GM21381 (cell line): ENCODE results near the gene OR5B21.

Source experiments
- ATAC-seq: cut with Tn5 transposase; IDR thresholded peaks from one replicate; pipeline ENCODE4 v1.9.1; 2021; ENCODE audit warnings: mild to moderate bottlenecking, moderate library complexity; ENCODE audit not compliant: unreplicated experiment

The OR5B21 gene

DNA sequence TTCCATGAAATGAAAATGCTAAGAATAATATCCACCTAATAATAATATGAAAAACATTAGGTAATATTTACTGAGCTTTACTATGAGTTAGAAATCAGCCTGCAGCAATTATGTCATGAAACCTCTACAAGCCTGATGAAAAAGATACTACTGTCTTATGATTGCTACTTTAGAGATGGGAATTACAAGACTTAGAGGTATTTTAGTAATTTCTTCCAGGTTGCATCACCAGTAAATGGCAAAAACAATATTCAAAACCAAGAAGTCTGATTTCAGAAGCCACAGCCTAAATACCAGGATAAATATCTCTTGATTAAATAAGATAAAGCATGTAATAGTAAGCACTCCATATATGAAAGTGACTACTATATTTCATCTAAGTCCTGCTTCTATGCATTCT lies 13.8 kb downstream of the OR5B21 start:
- no peak for ATAC-seq

DNA sequence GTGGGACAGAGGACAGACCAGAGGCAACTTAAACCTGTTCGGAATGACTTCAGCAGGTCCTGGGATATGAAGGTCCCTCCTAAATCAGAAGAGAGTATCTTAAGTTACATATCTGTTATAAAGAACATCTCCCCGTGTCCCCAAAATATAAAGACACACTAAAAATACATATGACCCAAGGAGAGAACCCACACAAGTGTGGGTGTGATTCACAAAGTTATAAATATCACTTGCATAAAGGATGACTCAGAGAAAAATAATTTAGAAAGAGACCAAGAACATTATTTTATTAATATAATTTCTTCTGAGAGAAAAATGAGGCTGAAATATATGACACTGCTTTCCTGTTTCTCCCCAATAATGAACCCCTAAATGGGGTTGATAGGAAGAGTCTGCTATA lies 14.2 kb downstream of the OR5B21 start:
- ATAC-seq = no peak

DNA sequence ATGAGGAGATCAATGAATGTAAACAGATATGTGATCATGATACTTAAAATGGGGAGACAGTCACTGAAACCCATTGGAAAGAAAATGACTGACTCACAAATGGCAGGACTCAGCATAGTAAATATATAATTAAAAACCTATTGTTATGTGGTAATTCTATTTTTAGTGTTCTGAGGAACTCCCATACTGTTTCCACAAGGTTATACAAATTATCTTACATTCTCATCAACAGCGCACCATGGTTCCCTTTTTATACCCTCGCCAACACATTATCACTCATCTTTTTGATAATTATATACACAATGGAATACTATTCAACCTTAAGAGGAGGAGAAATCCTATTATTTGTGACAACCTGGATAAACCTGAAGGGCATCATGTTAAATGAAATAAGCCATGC lies 17.1 kb downstream of the OR5B21 start:
- ATAC-seq = no peak

DNA sequence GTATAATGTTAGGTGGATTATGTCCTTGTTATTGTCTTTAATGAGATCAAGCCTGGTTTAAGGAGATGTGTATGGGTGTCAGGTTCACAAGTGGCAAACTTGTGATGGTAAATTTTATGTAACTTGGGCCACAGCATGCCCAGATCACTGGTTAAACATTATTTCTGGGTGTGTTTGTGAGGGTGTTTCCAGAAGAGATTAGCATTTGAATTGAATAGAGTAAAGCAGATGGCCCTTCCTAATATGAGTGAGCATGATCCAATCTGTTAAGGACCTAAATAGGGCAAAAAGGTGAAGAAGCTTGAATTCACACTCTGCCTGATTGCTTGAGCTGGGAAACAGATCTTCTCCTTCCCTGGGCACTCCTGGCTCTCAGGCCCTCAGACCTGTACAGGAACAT lies 20.7 kb downstream of the OR5B21 start:
- no peak for ATAC-seq

DNA sequence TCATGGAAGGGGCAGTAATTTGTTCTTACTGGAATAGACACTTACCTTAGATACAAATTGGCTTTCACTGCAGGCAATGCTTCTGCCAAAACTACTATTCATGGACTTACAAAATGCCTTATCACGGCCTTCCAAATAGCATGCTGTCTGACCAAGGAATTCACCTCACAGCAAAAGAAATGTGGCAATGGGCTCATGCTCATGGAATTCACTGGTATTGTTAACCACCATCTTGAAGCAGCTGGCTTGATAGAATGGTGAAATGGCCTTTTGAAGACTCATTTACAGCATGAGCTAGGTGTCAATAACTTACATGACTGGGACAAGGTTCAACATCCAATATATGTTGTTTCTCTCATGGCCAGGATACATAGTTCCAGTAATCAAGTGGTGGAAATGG lies 21.9 kb downstream of the OR5B21 start:
- ATAC-seq = no peak

DNA sequence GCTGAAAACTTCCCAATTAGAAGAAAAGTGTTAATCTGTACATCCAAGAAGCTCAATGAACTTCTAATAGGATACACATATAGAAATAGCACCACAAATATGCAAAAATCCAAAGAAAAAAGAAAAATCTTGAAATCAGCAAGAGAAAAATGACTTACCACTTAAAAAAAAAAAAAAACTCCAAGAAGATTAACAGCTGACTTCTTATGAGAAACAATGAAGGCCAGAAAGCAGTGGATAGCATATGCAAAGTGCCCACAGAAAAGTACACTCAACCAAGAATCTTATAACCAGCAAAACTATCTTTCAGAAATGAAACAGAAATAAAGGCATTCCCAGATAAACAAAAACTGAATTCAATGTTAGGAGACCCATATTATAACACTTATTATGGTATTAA lies 36.0 kb downstream of the OR5B21 start:
- ATAC-seq = no peak

DNA sequence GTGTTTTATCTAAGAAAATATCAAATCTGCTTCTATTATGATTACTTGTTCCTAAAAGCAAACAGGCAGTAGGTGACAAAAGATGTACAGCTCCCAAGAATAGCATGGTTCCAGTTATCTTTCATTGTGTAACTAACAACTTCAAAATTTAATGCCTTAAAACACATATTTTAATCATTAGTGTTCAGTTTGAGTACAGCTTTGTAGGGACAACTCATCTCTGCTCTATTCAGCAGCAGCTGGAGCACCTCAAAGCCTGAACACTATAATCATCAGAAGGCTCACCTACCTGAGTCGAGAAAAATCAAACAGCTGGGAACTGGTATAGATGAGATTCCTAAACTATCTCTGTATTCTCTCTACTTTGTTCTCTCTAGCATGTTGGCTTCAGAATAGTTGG lies 41.6 kb downstream of the OR5B21 start:
- ATAC-seq = no peak

DNA sequence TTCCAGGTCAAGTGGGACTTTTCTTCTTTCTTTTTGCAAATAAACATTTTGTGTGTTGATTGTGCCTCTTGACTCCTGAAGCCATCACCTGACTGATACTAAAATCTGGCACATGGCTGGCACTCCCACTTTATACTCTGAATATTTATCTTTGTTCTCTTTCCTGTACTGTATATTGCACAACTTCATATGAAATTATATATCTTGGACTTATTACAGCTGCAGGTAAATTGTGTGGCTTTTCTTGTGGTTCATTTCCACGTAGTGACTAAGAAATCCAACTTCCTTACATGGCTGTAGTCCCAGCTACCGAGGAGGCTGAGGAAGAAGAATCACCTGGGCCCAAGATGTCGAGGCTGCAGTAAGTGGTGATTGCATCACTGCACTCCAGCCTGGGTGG lies 42.2 kb downstream of the OR5B21 start:
- no peak for ATAC-seq
